CD14-positive monocyte (primary cell): ENCODE results near the gene PIAS1. TPM values are rescaled to one million over a fixed set of nuclear protein-coding genes. Genes with fewer than 3 reads are reported as not detected.

Experiments used
- DNase-seq, 3 donors: peaks; one replicate each; pipeline ENCODE4 v3.0.0-alpha.2; 2011 to 2022
- H2AFZ ChIP-seq: 2 replicates; pipeline ENCODE4 v1.6.0; 2012; ENCODE audit warnings: mild to moderate bottlenecking, low read depth, low read length, inconsistent platforms; ENCODE audit not compliant: insufficient read depth, poor library complexity, severe bottlenecking
- H3K27ac ChIP-seq, 2 donors: 1 replicate in 1 of 2; 2 replicates in 1 of 2; pipeline ENCODE4 v1.5.1; 2012 to 2013; ENCODE audit warnings: low read length in 2 of 2, control low read depth in 1 of 2, inconsistent platforms in 1 of 2, low read depth in 1 of 2, mild to moderate bottlenecking in 1 of 2
- H3K27me3 ChIP-seq, 2 donors: one replicate each; pipeline versions ENCODE4 v1.6.0 to v1.6.1; 2011 to 2013; ENCODE audit warnings: low read length in 2 of 2; ENCODE audit not compliant: control insufficient read depth in 2 of 2, insufficient read depth in 2 of 2
- H3K36me3 ChIP-seq, 2 donors: replicated peaks in 1 of 2; 1 replicate in 1 of 2; 2 replicates in 1 of 2; pipeline versions ENCODE4 v1.5.1 to v1.6.1; 2012 to 2013; ENCODE audit warnings: low read length in 2 of 2, control low read depth in 1 of 2, inconsistent platforms in 1 of 2, mild to moderate bottlenecking in 1 of 2; ENCODE audit not compliant: insufficient read depth in 2 of 2, control insufficient read depth in 1 of 2
- H3K4me1 ChIP-seq, 2 donors: 1 replicate in 1 of 2; 2 replicates in 1 of 2; pipeline versions ENCODE4 v1.5.1 to v1.6.1; 2012 to 2013; ENCODE audit warnings: low read length in 2 of 2, control low read depth in 1 of 2, inconsistent platforms in 1 of 2, mild to moderate bottlenecking in 1 of 2, moderate library complexity in 1 of 2; ENCODE audit not compliant: insufficient read depth in 2 of 2, control insufficient read depth in 1 of 2
- H3K4me2 ChIP-seq: replicated peaks from 2 replicates; pipeline ENCODE3; 2012; ENCODE audit warnings: low read length, moderate library complexity, mild to moderate bottlenecking; ENCODE audit not compliant: poor library complexity, severe bottlenecking; ENCODE audit errors: extremely low read depth
- H3K4me3 ChIP-seq, 3 experiments: fragments of 200-600 bp in 1 of 3; sonication (generic) in 1 of 3; replicated peaks in 1 of 3; 1 replicate in 2 of 3; 2 replicates in 1 of 3; pipeline ENCODE4 v1.5.1; 2011 to 2013; ENCODE audit warnings: low read length in 3 of 3, mild to moderate bottlenecking in 3 of 3, control low read depth in 2 of 3, low read depth in 2 of 3, inconsistent platforms in 1 of 3, moderate library complexity in 1 of 3
- H3K79me2 ChIP-seq: 2 replicates; pipeline ENCODE4 v1.6.0; 2012; ENCODE audit warnings: mild to moderate bottlenecking, control low read depth, inconsistent platforms, low read length, moderate library complexity; ENCODE audit not compliant: insufficient read depth
- H3K9ac ChIP-seq: 2 replicates; pipeline ENCODE4 v1.6.0; 2017; ENCODE audit warnings: low read length, mild to moderate bottlenecking; ENCODE audit not compliant: insufficient read depth, poor library complexity, severe bottlenecking
- H3K9me3 ChIP-seq, 2 donors: replicated peaks in 1 of 2; 1 replicate in 1 of 2; 2 replicates in 1 of 2; pipeline versions ENCODE4 v1.5.1 to v1.6.1; 2012 to 2013; ENCODE audit warnings: low read length in 2 of 2, control low read depth in 1 of 2; ENCODE audit not compliant: control insufficient read depth in 1 of 2, insufficient read depth in 1 of 2
- H4K20me1 ChIP-seq: 2 replicates; pipeline ENCODE4 v1.6.0; 2012; ENCODE audit warnings: mild to moderate bottlenecking, low read length, control low read depth, moderate library complexity; ENCODE audit not compliant: insufficient read depth
- H3K27ac Mint-ChIP-seq, 7 donors: one replicate each; pipeline ENCODE4 v1.8.0; 2020; ENCODE audit warnings: mild to moderate bottlenecking in 7 of 7, mixed read lengths in 7 of 7, moderate library complexity in 6 of 7, inconsistent platforms in 2 of 7
- H3K27me3 Mint-ChIP-seq, 3 donors: one replicate each; pipeline ENCODE4 v1.8.0; 2021 to 2022; ENCODE audit warnings: low read depth in 3 of 3, mild to moderate bottlenecking in 3 of 3, mixed read lengths in 3 of 3, moderate library complexity in 3 of 3, inconsistent platforms in 1 of 3
- H3K36me3 Mint-ChIP-seq, 2 donors: one replicate each; pipeline ENCODE4 v1.8.0; 2020; ENCODE audit warnings: mixed read lengths in 2 of 2, inconsistent platforms in 1 of 2, mild to moderate bottlenecking in 1 of 2
- H3K4me1 Mint-ChIP-seq: one replicate; pipeline ENCODE4 v1.8.0; 2020; ENCODE audit warnings: mild to moderate bottlenecking, mixed read lengths
- H3K4me3 Mint-ChIP-seq, 2 donors: one replicate each; pipeline ENCODE4 v1.8.0; 2020; ENCODE audit warnings: mild to moderate bottlenecking in 2 of 2, mixed read lengths in 2 of 2, moderate library complexity in 1 of 2
- H3K9me3 Mint-ChIP-seq, 7 donors: one replicate each; pipeline ENCODE4 v1.8.0; 2020 to 2022; ENCODE audit warnings: mixed read lengths in 7 of 7, mild to moderate bottlenecking in 6 of 7, moderate library complexity in 6 of 7, inconsistent platforms in 2 of 7
- CTCF ChIP-seq: fragments of 200-600 bp; IDR thresholded peaks from one replicate; pipeline ENCODE4 v1.8.0; 2022; ENCODE audit warnings: antibody characterized with exemption, mild to moderate bottlenecking
- WGBS: methylation state at CpG from one replicate; pipeline ENCODE4 v1.1.5; 2013; ENCODE audit warnings: missing lambda C conversion rate; ENCODE audit not compliant: insufficient coverage; 5-methylcytosine and 5-hydroxymethylcytosine counted together
- intact Hi-C, 2 donors: fragments of 100-400 bp; cut with micrococcal nuclease; formaldehyde crosslinking; loops; one replicate each; pipeline versions ENCODE4 v1.15.0 to v1.15.1; 2023
- polyA plus RNA-seq, 3 donors: library from polyadenylated mRNA; depleted of rRNA in 1 of 3; unstranded in 2 of 3; stranded (reverse) in 1 of 3; fragments of 300-500 nt in 2 of 3; fragments of >200 nt in 1 of 3; fragmentation: Illumina TruSeq in 2 of 3; gene quantifications; 1 replicate in 2 of 3; 2 replicates in 1 of 3; pipeline ENCODE4 v1.2.3, GENCODE V29; 2012 to 2021

Gene PIAS1
- polyA plus RNA-seq, 3 donors = 47.3 to 109 (median 89.8) TPM

GRCh38 chr15:68098465-68098864, 44.4 kb downstream of the PIAS1 start:
- Histone ChIP-seq H3K9ac (no peak overlapping the region), H3K79me2 (peaks cover 100% of the 10 kb centered on the region), H3K4me3 (no peak overlapping the region), H2AFZ (no peak overlapping the region), H3K27me3 (no peaks in the 10 kb centered on the region), H3K27ac (no peak overlapping the region), H3K9me3 (peaks cover 12 to 19% of the 10 kb centered on the region in 2 donors), H4K20me1 (peaks cover 100% of the 10 kb centered on the region), H3K4me2 (no peak overlapping the region), H3K36me3 (peaks cover 17 to 50% of the 10 kb centered on the region in 2 donors), H3K4me1 (peaks cover 0 to 12% of the 10 kb centered on the region in 2 donors)
- Mint-ChIP-seq H3K27ac (no peak overlapping the region), H3K4me1 (peaks cover 24% of the 10 kb centered on the region), H3K27me3 (no peaks in the 10 kb centered on the region), H3K9me3 (peaks cover 6 to 20% (median 14%) of the 10 kb centered on the region in 7 donors), H3K4me3 (no peak overlapping the region), H3K36me3 (peaks cover 40 to 66% of the 10 kb centered on the region in 2 donors)
- WGBS = no CpG with 5 or more reads among the region's 1 CpG
- no peak for DNase-seq
- no peak for TF ChIP-seq CTCF
- intact Hi-C loops = no loop called here

GRCh38 chr15:68100194-68100593, 46.1 kb downstream of the PIAS1 start:
- DNase-seq = no peak
- intact Hi-C loops = no loop called here
- peaks cover 10 to 19% of the 10 kb centered on the region in 2 donors for H3K9me3 ChIP-seq
- no peak overlapping the region for H3K9ac ChIP-seq
- H3K27me3 ChIP-seq = no peaks in the 10 kb centered on the region
- TF ChIP-seq CTCF = no peak
- Mint-ChIP-seq H3K9me3 (peaks cover 6 to 23% (median 14%) of the 10 kb centered on the region in 7 donors), H3K27me3 (no peaks in the 10 kb centered on the region), H3K27ac (peak overlapping the region in 3 of 7 donors; percentile 5 to 53 (median 35)), H3K36me3 (peaks cover 40 to 63% of the 10 kb centered on the region in 2 donors), H3K4me3 (no peak overlapping the region), H3K4me1 (peaks cover 24% of the 10 kb centered on the region)
- H3K27ac ChIP-seq = no peak overlapping the region
- no CpG with 5 or more reads among the region's 2 CpGs for WGBS
- no peak overlapping the region for H3K4me3 ChIP-seq
- no peak overlapping the region for H3K4me2 ChIP-seq
- H3K36me3 ChIP-seq = peaks cover 25 to 57% of the 10 kb centered on the region in 2 donors
- no peak overlapping the region for H2AFZ ChIP-seq
- H4K20me1 ChIP-seq = peaks cover 100% of the 10 kb centered on the region
- H3K79me2 ChIP-seq = peaks cover 100% of the 10 kb centered on the region
- peaks cover 0 to 12% of the 10 kb centered on the region in 2 donors for H3K4me1 ChIP-seq
